ENCODE measurements around the gene AHNAK. TPM values are rescaled to one million over a fixed set of nuclear protein-coding genes. Genes with fewer than 3 reads are reported as not detected.

AHNAK gene
- total and polyA plus RNA-seq, 2 donors (not counting 3 experiments of a cell fraction or from before 2014, with no cell fraction given), result 35.2 to 436 TPM

DNA sequence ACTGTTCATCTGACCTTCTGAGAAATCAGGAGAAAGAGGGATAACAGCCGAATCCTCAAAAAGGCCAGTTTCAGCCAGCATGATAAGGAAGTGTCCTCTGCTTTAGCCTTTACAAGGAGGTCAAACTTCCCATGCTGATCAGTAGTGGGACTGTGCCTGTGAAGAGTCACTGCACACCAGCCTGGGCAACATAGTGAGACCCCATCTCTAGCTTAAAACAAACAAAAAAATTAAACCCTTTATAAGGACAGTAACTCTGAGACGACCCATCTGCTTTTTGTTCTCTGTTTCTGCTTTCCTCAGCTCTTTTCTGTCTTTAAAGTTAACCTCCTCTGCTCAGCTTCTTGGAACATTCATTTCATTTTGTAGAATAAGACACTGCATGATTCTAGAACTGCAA, 78.0 kb downstream of the AHNAK start:
- H3K79me2 ChIP-seq (ENCODE audit: control insufficient read depth, insufficient read depth, low read length), result no peaks in the 10 kb centered on the region
- no TSS peak for BruUV-seq (replicated peaks)
- no peak overlapping the region for H3K9ac ChIP-seq (replicated peaks; ENCODE audit: extremely low read depth, insufficient read depth, low read length)
- no peaks in the 10 kb centered on the region for H3K36me3 ChIP-seq (ENCODE audit: control insufficient read depth in 2 of 2, extremely low read depth in 1 of 2, insufficient read depth in 2 of 2, low read length in 2 of 2)
- no peak for FAIRE-seq
- H3K27ac ChIP-seq (ENCODE audit: insufficient read depth, low read depth, low read length), result no peak overlapping the region
- CTCF ChIA-PET, result interaction anchor here (1.1 to 1.7 kb wide), 6 partner anchors 19 to 74 kb away, joined by 3 to 6 read pairs (median 5); no protein-coding TSS in a partner anchor
- H3K4me1 ChIP-seq (ENCODE audit: control insufficient read depth, extremely low read depth, insufficient read depth, low read length), result no peaks in the 10 kb centered on the region
- no peaks in the 10 kb centered on the region for H3K27me3 ChIP-seq (ENCODE audit: control insufficient read depth in 2 of 2, insufficient read depth in 2 of 2, low read length in 2 of 2)
- no peak overlapping the region for H2AFZ ChIP-seq (ENCODE audit: low read depth, low read length)
- no peaks in the 10 kb centered on the region for H3K9me1 ChIP-seq (replicated peaks; ENCODE audit: control insufficient read depth, extremely low read depth, insufficient read depth, low read length)
- H4K20me1 ChIP-seq (replicated peaks; ENCODE audit: control insufficient read depth, extremely low read depth, insufficient read depth, low read length), result no peaks in the 10 kb centered on the region
- POLR2A ChIA-PET, result no interaction called here
- no peak for DNase-seq (ENCODE audit: low read depth, low spot score)
- H3K4me3 ChIP-seq (replicated peaks in 1 of 3; ENCODE audit: insufficient read depth in 1 of 3, low read depth in 1 of 3, low read length in 3 of 3), result no peak overlapping the region
- H3K9me3 ChIP-seq (replicated peaks; ENCODE audit: control insufficient read depth, insufficient read depth, low read length), result no peaks in the 10 kb centered on the region
- TF ChIP-seq, protein P1, sequence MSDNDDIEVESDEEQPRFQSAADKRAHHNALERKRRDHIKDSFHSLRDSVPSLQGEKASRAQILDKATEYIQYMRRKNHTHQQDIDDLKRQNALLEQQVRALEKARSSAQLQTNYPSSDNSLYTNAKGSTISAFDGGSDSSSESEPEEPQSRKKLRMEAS (IDR thresholded peaks at IDR 0.05; ENCODE audit: insufficient read depth, insufficient read length), result no peak
- TF ChIP-seq POLR2AphosphoS5 (IDR thresholded peaks at IDR 0.05; ENCODE audit: insufficient read depth, low read depth, low read length) (no peak), POLR2A (IDR thresholded peaks at IDR 0.05; ENCODE audit: low read depth, low read length) (no peak), JUN (IDR thresholded peaks at IDR 0.05; ENCODE audit: borderline replicate concordance, insufficient read depth, insufficient read length, low read depth) (no peak), EZH2 (IDR thresholded peaks at IDR 0.05; ENCODE audit: borderline replicate concordance, low read depth, low read length, severe bottlenecking) (no peak), CTCF (IDR thresholded peaks at IDR 0.05; ENCODE audit: extremely low read depth in 1 of 2, insufficient read depth in 1 of 2, low read depth in 1 of 2, low read length in 2 of 2) (no peak), MYC (IDR thresholded peaks at IDR 0.05; ENCODE audit: low read depth, low read length) (no peak), FOS (IDR thresholded peaks at IDR 0.05; ENCODE audit: borderline replicate concordance, insufficient read depth, low read length) (no peak), GATA2 (IDR thresholded peaks at IDR 0.05; ENCODE audit: insufficient read depth, insufficient read length, low read depth, low read length) (no peak)
- dilution Hi-C loops (cut with MboI; ENCODE audit: extremely low pct_ligation_motif_present, low sequenced_read_pairs) (no loop called here), intact Hi-C loops (cut with micrococcal nuclease) (no loop called here)
- H3K4me2 ChIP-seq (ENCODE audit: insufficient read depth, low read length), result no peak overlapping the region
